ENCODE measurements around the gene CAND2. TPM values are rescaled to one million over a fixed set of nuclear protein-coding genes. Genes with fewer than 3 reads are reported as not detected.

CAND2 gene
- total RNA-seq, 4 donors from 2014 or later: 14.3 to 24.5 (median 18.7) TPM

GRCh38 chr3:12829886-12830784 lies 33.7 kb downstream of the CAND2 start:
- 68 to 70% methylated on average over 13 to 16 of the region's 17 CpGs for WGBS, 2 donors
- H3K36me3 ChIP-seq: peaks cover 4 to 97% (median 7%) of the 10 kb centered on the region in 3 donors

GRCh38 chr3:12830785-12831156 lies 34.3 kb downstream of the CAND2 start:
- Histone ChIP-seq H3K36me3 (peaks cover 4 to 97% (median 9%) of the 10 kb centered on the region in 3 donors), H3K27ac (peak overlapping the region in 2 of 4 donors; percentile 31 to 33), H3K4me1 (peaks cover 0 to 22% (median 0%) of the 10 kb centered on the region in 4 donors), H3K4me3 (no peak overlapping the region), H3K27me3 (no peaks in the 10 kb centered on the region), H3K9me3 (no peaks in the 10 kb centered on the region)
- DNase-seq (ENCODE audit: low spot score in 2 of 2): no peak
- TF ChIP-seq EP300 (IDR thresholded peaks at IDR 0.05) (no peak), POLR2A (IDR thresholded peaks at IDR 0.05) (no peak), CTCF (IDR thresholded peaks at IDR 0.05) (peak in 2 of 5 experiments; percentile 11 to 19)
- 40 to 60% methylated on average over 4 of the region's 4 CpGs for WGBS, 2 donors

More at GRCh38 chr3:12829886-12830784, 33.7 kb downstream of the CAND2 start:
- no peak overlapping the region for H3K4me3 ChIP-seq
- no peak for DNase-seq (ENCODE audit: low spot score in 2 of 2)
- H3K27me3 ChIP-seq: no peaks in the 10 kb centered on the region
- TF ChIP-seq CTCF (IDR thresholded peaks at IDR 0.05) (no peak), POLR2A (IDR thresholded peaks at IDR 0.05) (no peak), EP300 (IDR thresholded peaks at IDR 0.05) (no peak)
- peak overlapping the region in 2 of 4 donors; percentile 31 to 33 for H3K27ac ChIP-seq
- no peaks in the 10 kb centered on the region for H3K9me3 ChIP-seq
- H3K4me1 ChIP-seq: peaks cover 0 to 22% (median 0%) of the 10 kb centered on the region in 4 donors

GRCh38 chr3:12831301-12831866 lies 34.9 kb downstream of the CAND2 start:
- TF ChIP-seq CTCF (IDR thresholded peaks at IDR 0.05): no peak
- TF ChIP-seq EP300 (IDR thresholded peaks at IDR 0.05): no peak
- TF ChIP-seq POLR2A (IDR thresholded peaks at IDR 0.05): no peak
- peaks cover 4 to 97% (median 12%) of the 10 kb centered on the region in 3 donors for H3K36me3 ChIP-seq
- no peaks in the 10 kb centered on the region for H3K9me3 ChIP-seq
- no peak overlapping the region for H3K4me3 ChIP-seq
- no peak for DNase-seq (ENCODE audit: low spot score in 2 of 2)
- 73 to 88% methylated on average over 5 of the region's 5 CpGs for WGBS, 2 donors
- H3K27me3 ChIP-seq: no peaks in the 10 kb centered on the region
- no peak overlapping the region for H3K27ac ChIP-seq
- H3K4me1 ChIP-seq: peaks cover 0 to 26% (median 0%) of the 10 kb centered on the region in 4 donors

GRCh38 chr3:12832350-12833221 lies 36.1 kb downstream of the CAND2 start:
- Histone ChIP-seq H3K27me3 (no peaks in the 10 kb centered on the region), H3K36me3 (peaks cover 4 to 100% (median 12%) of the 10 kb centered on the region in 3 donors), H3K9me3 (no peaks in the 10 kb centered on the region), H3K4me1 (peaks cover 0 to 30% (median 0%) of the 10 kb centered on the region in 4 donors), H3K27ac (no peak overlapping the region), H3K4me3 (no peak overlapping the region)
- TF ChIP-seq CTCF (IDR thresholded peaks at IDR 0.05) (no peak), EP300 (IDR thresholded peaks at IDR 0.05) (no peak), POLR2A (IDR thresholded peaks at IDR 0.05) (no peak)
- 79 to 81% methylated on average over 7 of the region's 7 CpGs for WGBS, 2 donors
- no peak for DNase-seq (ENCODE audit: low spot score in 2 of 2)

All from tibial nerve (tissue), 4 donors.